Stimulated activated CD8-positive, alpha-beta memory T cell treated with anti-CD3 and anti-CD28 coated beads, Interleukin-12 subunit alpha, Interleukin-12 subunit beta, amount 100 ng/mL, for 24 hours (primary cell): ENCODE data around the gene PGAM4.
"Not testable (repeated sequence)": the region's sequence is repeated elsewhere in the genome, so short reads cannot be mapped to it uniquely, and the experiment has no call there.

Source experiments
- DNase-seq: peaks from one replicate; pipeline ENCODE4 v3.0.0-alpha.2; 2020; ENCODE audit errors: extremely low read depth

The PGAM4 gene

GRCh38 chrX:77925764-77926163 lies 43.7 kb downstream of the PGAM4 start:
- DNase-seq, result no peak

GRCh38 chrX:77924320-77924859 lies 45.0 kb downstream of the PGAM4 start:
- DNase-seq, result no peak

GRCh38 chrX:77922787-77923186 lies 46.7 kb downstream of the PGAM4 start:
- no peak for DNase-seq

DNA sequence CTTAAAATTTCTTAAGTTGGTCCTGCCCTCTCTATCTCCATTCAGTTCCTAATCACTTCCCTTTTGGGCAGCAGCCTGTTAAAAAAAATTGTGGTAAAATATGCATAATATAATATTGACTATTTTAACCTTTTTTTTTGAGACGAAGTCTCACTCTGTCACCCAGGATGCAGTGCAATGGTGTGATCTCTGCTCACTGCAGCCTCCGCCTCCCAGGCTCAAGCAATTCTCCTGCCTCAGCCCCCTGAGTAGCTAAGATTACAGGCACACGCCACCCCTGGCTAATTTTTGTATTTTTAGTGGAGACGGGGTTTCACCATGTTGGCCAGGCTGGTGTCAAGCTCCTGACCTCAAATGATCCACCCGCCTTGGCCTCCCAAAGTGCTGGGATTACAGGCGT lies 50.1 kb downstream of the PGAM4 start:
- not testable (repeated sequence) for DNase-seq

DNA sequence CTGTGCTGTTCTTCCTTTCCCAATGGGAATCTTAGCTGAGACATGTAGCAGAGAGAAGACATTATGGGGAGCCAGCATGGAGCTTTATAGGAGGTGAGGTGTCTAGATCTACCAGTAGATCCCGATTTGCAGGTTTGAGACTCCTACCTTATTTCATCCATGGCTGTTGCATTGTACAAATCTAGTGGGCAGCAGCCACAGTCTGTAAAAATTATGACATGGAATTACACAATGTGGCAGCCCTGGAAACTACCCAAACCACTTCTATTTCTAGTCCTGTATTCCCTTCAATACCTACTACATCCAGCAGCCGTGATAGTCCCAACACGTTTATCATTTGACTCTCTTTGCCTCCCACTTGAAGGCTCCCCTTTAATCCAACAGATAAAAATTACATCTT lies 50.9 kb downstream of the PGAM4 start:
- no peak for DNase-seq
